ENCODE measurements around the gene SERPINB5.

- TF ChIP-seq REST (IDR thresholded peaks at IDR 0.05; ENCODE audit: insufficient read depth in 1 of 2, low read depth in 2 of 2, low read length in 2 of 2) (no peak), TAF1 (IDR thresholded peaks at IDR 0.05; ENCODE audit: borderline replicate concordance, insufficient read depth, low read length) (no peak), POLR2AphosphoS5 (IDR thresholded peaks at IDR 0.05; ENCODE audit: low read depth, low read length) (no peak), SIN3A (IDR thresholded peaks at IDR 0.05; ENCODE audit: borderline replicate concordance, insufficient read depth, low read length) (no peak), FOXP2 (optimal IDR thresholded peaks at IDR 0.05; ENCODE audit: borderline replicate concordance, extremely low read depth, extremely low read length, insufficient read depth) (no peak)
Observed at GRCh38 chr18:63427558-63427957, 49.2 kb upstream of the SERPINB5 start.

All from PFSK-1 (cell line).